Stimulated activated naive CD4-positive, alpha-beta T cell (primary cell): Measurements from ENCODE around the gene ZNF324.
A peak's percentile ranks its signal among the peaks of the same experiment; 100 is the strongest.
"Not testable (repeated sequence)": the region's sequence is repeated elsewhere in the genome, so short reads cannot be mapped to it uniquely, and the experiment has no call there.

Experiments used
- DNase-seq, 6 experiments: peaks; one replicate each; lab custom pipeline; 2025; lab: John Stamatoyannopoulos, UW

Gene ZNF324

GRCh38 chr19:58466760-58467589, at the start of gene ZNF324:
Gene ZNF324, plus strand, starts transcription at chr19:58467080. Its CDS starts 2,106 bp downstream, at chr19:58469186.
- DNase-seq, result peak; percentile 91 to 96 (median 94)

- DNase-seq, result no peak
Observed at GRCh38 chr19:58428617-58429016, 38.3 kb upstream of the ZNF324 start.

- no peak for DNase-seq
Observed at GRCh38 chr19:58429745-58430144, 37.1 kb upstream of the ZNF324 start.

GRCh38 chr19:58434217-58434616, 32.7 kb upstream of the ZNF324 start:
- no peak for DNase-seq

GRCh38 chr19:58439576-58440554, 27.0 kb upstream of the ZNF324 start, which contains the start of gene ZNF132:
Gene ZNF132, minus strand, starts transcription at chr19:58440153. Its CDS starts 332 bp downstream, at chr19:58439821.
- DNase-seq, result peak; percentile 82 to 97 (median 94)

- DNase-seq, result no peak
Observed at GRCh38 chr19:58440556-58440955, 26.3 kb upstream of the ZNF324 start.

- DNase-seq, result not testable (repeated sequence)
Observed at GRCh38 chr19:58442986-58443385, 23.9 kb upstream of the ZNF324 start.

GRCh38 chr19:58448860-58449259, 18.0 kb upstream of the ZNF324 start:
- not testable (repeated sequence) for DNase-seq

GRCh38 chr19:58449980-58450379, 16.9 kb upstream of the ZNF324 start:
- not testable (repeated sequence) for DNase-seq

- no peak for DNase-seq
Observed at GRCh38 chr19:58450856-58451357, 16.0 kb upstream of the ZNF324 start.

- DNase-seq, result peak; percentile 92 to 96 (median 94)
Observed at GRCh38 chr19:58451358-58452101, 15.3 kb upstream of the ZNF324 start, which contains the start of gene ZNF324B. Gene ZNF324B, plus strand, starts transcription at chr19:58451622. Its CDS starts 2,080 bp downstream, at chr19:58453702.

- DNase-seq, result no peak
Observed at GRCh38 chr19:58453743-58454142, 13.1 kb upstream of the ZNF324 start.

GRCh38 chr19:58455306-58455705, 11.6 kb upstream of the ZNF324 start:
- DNase-seq, result no peak

GRCh38 chr19:58456111-58456510, 10.8 kb upstream of the ZNF324 start:
- no peak for DNase-seq

GRCh38 chr19:58460039-58460438, 6.8 kb upstream of the ZNF324 start:
- no peak for DNase-seq

- DNase-seq, result no peak
Observed at GRCh38 chr19:58466089-58466759, 656 bp upstream of the ZNF324 start.

- no peak for DNase-seq
Observed at GRCh38 chr19:58468216-58468839, 1.4 kb downstream of the ZNF324 start.

- DNase-seq, result no peak
Observed at GRCh38 chr19:58469241-58470013, 2.5 kb downstream of the ZNF324 start.

GRCh38 chr19:58470837-58471543, 4.1 kb downstream of the ZNF324 start:
- not testable (repeated sequence) for DNase-seq
